GM21390 (cell line): ENCODE data around the gene TSKU.

Source experiments
- ATAC-seq: cut with Tn5 transposase; IDR thresholded peaks from one replicate; pipeline ENCODE4 v1.9.1; 2021; ENCODE audit not compliant: unreplicated experiment

The TSKU gene

GRCh38 chr11:76750746-76751145 is 32.4 kb upstream of the TSKU start:
- ATAC-seq = no peak

- no peak for ATAC-seq
These were observed 30.6 kb upstream of the TSKU start for GRCh38 chr11:76752321-76753143.

GRCh38 chr11:76753449-76753848 is 29.7 kb upstream of the TSKU start:
- ATAC-seq = no peak

GRCh38 chr11:76753950-76754349 is 29.2 kb upstream of the TSKU start:
- no peak for ATAC-seq

GRCh38 chr11:76756341-76756741 is 26.8 kb upstream of the TSKU start:
- no peak for ATAC-seq

- no peak for ATAC-seq
These were observed 24.8 kb upstream of the TSKU start for GRCh38 chr11:76758311-76758710.

GRCh38 chr11:76759092-76759491 is 24.1 kb upstream of the TSKU start:
- ATAC-seq = no peak

GRCh38 chr11:76759517-76759916 is 23.6 kb upstream of the TSKU start:
- ATAC-seq = no peak

GRCh38 chr11:76760236-76760635 is 22.9 kb upstream of the TSKU start:
- no peak for ATAC-seq

GRCh38 chr11:76761718-76762355 is 21.3 kb upstream of the TSKU start:
- no peak for ATAC-seq

GRCh38 chr11:76762356-76762752 is 20.8 kb upstream of the TSKU start:
- no peak for ATAC-seq

- ATAC-seq = no peak
These were observed 20.1 kb upstream of the TSKU start for GRCh38 chr11:76762867-76763572.

GRCh38 chr11:76763573-76764346 is 19.4 kb upstream of the TSKU start:
- no peak for ATAC-seq

GRCh38 chr11:76764941-76765665 is 18.1 kb upstream of the TSKU start:
- ATAC-seq = no peak

GRCh38 chr11:76765863-76766350 is 17.2 kb upstream of the TSKU start:
- no peak for ATAC-seq

- no peak for ATAC-seq
These were observed 16.6 kb upstream of the TSKU start for GRCh38 chr11:76766521-76766920.

GRCh38 chr11:76767659-76768058 is 15.5 kb upstream of the TSKU start:
- no peak for ATAC-seq

- ATAC-seq = no peak
These were observed 14.9 kb upstream of the TSKU start for GRCh38 chr11:76768088-76768908.

- no peak for ATAC-seq
These were observed 14.1 kb upstream of the TSKU start for GRCh38 chr11:76768909-76769560.
